Panc1 (cell line): Measurements from ENCODE around the gene ATXN10.

Experiments used
- SIN3A ChIP-seq: IDR thresholded peaks from 2 replicates; pipeline ENCODE4 v1.6.1; 2012; ENCODE audit warnings: low read depth, mild to moderate bottlenecking, low read length, moderate library complexity, borderline replicate concordance; ENCODE audit not compliant: insufficient read depth
- TF ChIP-seq, protein P1 (sequence below): fragments of 450-650 bp; IDR thresholded peaks from 2 replicates; pipeline ENCODE4 v1.5.1; 2017; ENCODE audit warnings: mild to moderate bottlenecking

DNA sequence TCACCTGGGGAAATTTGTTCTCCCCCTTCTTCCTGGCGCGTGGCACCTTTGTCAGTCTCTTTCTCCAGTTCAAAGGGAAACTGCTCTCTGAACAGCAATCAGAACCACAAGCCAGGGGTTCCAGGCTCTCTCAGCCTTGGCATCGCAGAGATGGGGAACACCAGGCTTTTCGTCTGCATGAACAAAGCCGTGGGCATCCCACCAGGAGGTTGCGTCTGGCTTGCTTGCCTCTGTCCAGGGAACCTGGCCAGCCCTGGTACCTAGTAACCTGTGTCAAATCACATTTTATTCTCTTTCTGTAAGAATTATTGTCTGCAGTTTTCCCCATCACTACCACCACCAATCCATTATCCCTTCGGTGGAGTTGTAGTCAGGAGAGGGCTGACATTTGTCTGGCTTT, 198.4 kb downstream of the ATXN10 start:
- TF ChIP-seq, protein P1, sequence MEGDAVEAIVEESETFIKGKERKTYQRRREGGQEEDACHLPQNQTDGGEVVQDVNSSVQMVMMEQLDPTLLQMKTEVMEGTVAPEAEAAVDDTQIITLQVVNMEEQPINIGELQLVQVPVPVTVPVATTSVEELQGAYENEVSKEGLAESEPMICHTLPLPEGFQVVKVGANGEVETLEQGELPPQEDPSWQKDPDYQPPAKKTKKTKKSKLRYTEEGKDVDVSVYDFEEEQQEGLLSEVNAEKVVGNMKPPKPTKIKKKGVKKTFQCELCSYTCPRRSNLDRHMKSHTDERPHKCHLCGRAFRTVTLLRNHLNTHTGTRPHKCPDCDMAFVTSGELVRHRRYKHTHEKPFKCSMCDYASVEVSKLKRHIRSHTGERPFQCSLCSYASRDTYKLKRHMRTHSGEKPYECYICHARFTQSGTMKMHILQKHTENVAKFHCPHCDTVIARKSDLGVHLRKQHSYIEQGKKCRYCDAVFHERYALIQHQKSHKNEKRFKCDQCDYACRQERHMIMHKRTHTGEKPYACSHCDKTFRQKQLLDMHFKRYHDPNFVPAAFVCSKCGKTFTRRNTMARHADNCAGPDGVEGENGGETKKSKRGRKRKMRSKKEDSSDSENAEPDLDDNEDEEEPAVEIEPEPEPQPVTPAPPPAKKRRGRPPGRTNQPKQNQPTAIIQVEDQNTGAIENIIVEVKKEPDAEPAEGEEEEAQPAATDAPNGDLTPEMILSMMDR: no peak
- TF ChIP-seq SIN3A: no peak
